SKM-1 (cell line): ENCODE measurements around the gene MT3.
"Not testable (repeated sequence)": the region's sequence is repeated elsewhere in the genome, so short reads cannot be mapped to it uniquely, and the experiment has no call there.

Experiments
- DNase-seq: peaks from one replicate; lab custom pipeline; 2025; ENCODE audit not compliant: unreplicated experiment; lab: John Stamatoyannopoulos, UW

The MT3 gene

GRCh38 chr16:56609463-56609921 lies 20.2 kb downstream of the MT3 start:
- peak; percentile 85 for DNase-seq

DNA sequence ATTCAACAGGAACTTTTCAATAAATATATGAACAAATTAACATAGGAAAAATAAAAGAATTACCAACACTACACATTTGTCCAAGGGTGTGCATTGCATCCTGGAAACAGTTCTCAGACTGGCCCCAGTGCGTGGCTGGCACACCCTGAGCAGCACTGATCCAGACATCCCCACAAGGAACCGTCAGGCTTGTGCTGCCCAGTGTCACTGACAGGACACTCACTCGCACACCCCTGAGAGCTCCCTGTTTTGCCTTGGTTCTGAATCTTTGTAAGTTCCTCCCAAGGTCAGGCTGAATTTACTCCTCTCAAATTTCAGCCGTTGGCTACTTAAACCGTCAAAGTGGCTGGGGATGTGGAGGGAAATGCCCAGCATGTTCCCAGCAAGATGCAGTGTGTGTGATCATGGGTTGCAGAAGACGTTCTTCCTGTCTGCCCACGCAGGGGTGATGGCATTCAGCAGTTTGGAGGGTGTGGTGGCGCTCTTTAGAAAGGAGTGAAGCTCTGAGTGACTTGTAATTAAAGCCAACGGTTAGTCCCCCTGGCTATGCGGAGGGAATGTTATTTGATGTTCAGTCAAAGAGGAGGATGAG lies 20.8 kb downstream of the MT3 start:
- DNase-seq, result no peak

GRCh38 chr16:56610609-56611111 lies 21.3 kb downstream of the MT3 start:
- DNase-seq, result no peak

DNA sequence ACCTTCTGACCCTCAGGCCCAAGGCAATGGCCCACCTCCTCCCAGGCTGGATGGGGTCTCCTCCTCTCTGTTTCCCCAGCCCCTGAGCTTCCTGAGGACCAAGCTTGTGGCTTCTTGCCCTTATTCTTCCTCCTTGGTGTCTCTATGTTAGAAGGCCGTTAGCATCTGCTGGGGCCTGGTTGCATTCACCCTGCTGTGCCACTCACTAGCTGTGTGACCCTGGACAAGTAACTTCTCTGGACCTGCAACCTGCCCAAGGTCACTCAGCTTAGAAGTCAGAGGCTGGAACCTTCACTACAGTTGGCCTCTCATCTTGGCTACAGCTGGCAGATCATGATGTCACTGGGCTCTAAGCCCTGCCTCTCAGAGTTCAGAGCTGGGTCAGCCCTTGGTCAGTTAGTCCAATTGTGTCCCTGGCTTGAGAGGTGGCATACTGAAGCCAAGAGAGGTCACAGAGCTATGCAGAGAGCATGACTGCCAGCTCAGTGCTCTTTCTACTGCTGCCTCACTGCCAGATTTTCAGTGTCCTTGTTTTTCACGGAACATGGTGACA lies 22.0 kb downstream of the MT3 start:
- no peak for DNase-seq

DNA sequence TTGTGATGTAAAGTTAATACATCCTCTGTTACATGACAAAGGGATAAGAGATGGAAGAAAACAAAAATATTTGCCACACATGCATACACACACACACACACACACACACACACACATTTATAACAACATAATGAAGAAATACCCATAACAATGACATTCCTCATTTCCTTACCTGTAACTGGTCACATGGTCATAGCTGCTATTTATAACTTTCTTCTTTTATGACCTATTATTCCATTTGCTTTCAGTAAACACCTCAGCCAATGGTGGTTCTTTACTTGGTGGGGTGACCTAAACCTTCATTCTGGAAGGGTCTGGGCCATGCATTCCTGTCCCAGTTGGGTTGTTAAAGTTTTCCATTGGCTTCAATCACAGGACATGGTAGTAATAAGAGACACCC lies 24.4 kb downstream of the MT3 start:
- DNase-seq, result no peak

DNA sequence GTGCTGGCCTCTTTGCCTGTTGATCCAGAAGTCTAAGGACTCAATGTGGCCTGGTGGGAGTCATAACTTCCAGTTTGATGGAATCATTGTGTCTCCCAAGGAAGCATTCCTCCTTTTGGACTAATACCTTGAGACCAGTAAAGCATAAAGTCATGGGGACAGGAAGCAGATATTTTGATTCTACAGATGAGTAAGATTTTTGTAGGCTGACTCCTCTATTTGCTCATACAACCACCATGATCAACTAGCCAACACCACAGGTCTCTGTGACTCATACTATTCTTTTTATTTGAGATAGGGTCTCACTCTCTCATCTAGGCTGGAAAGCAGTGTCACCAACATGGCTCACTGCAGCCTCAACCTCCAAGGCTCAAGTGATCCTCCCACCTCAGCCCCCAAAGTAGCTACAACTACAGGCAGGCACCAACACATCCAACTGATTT lies 25.2 kb downstream of the MT3 start:
- no peak for DNase-seq

DNA sequence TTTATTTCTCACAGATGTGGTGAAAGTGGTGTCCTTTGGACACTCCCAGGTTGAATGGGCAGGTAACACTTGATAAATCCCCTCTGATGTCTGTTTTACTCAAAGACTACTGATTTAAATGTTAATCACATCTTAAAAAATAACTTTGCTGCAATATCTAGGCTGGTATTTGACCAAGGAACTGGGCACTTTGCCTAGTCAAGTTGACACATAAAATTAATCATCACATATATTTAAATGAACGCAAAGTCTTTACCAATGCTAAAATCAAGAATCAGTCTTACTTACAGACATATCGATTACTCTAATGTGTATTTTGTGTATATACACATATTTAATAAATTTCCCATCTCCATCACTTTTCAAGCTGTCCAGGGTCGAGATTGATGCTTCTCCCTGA lies 26.0 kb downstream of the MT3 start:
- no peak for DNase-seq

DNA sequence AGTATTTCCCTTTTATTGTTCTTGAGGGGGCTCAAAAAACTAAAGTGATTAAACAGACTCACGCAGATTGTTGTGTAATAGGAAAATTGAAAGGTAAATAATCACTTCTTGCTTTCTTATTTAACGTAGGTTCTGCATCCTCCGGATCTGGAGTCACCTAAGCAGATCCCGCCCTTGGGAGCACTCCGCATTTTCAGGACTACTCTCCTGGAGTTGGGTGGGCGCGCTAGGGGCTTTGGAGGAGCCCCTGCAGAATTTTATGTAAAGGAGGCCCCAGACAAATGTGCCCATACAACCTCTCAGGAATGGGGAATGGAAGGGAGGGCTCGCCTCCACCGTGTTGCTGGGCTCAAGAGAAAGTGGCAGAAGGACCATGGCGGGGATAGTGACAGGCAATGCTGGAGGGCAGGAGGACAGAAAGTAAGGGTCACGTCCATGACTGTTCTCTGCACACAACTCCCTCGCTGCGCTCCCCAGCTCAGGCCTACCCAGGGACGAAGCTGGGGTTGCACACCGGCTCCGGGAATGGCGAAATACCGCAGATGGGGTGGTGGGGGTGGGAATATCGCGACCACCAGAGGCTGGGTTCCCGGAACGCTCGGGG lies 27.4 kb downstream of the MT3 start:
- no peak for DNase-seq

DNA sequence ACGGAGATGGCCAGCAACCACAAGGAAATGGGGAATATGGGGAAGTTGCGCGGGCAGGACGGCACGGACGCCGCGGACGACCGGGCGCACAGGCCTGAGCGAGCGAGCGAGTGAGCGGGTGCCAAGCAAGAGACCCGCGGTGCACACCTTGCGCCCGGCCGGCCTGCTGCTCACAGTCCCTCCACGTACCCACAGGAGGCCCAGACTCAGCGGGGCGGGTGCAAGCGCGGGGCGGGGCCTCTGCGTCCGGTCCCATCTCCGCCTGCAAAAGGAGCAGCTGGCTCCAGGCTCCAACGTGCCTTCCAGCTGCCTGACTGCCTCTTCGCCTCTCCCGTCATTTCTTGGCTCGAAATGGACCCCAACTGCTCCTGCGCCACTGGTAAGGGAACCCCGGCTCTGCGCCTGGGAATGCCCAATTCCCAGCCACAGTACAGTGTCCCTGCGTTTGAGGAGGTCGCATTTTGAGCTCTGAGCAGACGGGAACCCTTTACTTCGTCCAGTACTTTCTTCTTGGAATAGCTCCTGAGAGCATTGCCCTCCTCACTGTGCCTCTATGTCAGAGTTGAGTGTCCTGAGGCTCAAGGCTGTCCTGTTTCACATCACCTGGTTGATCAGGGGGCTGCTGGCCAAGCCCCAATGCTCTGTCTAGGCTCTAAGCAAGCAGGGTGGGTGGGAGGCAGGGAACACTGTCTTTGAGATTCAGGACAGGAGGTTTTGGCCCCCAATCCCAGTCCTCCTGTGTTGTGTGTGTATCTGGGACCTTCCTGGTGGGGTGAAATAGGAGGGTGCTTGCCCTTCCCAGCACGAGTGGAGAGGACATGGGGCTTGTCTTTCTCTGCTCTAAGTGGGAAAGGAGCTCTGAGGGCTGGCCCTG lies 28.1 kb downstream of the MT3 start:
- no peak for DNase-seq

DNA sequence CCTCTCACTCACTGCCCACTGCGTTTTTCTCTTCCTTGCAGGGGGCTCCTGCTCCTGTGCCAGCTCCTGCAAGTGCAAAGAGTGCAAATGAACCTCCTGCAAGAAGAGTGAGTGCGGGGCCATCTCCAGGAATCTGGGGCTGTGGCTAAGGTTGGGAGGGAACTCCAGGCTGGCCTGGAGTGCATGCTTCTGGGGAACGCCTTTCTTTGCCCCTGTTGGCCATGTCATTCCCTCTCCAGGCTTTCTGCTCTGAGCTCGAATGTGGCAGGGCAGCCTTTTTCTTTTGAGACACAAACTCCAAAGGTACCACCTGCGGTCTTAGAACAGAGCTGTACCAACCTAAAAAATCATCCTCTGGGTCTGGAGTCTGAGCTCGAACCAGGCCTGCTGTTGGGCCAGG lies 28.8 kb downstream of the MT3 start:
- no peak for DNase-seq

DNA sequence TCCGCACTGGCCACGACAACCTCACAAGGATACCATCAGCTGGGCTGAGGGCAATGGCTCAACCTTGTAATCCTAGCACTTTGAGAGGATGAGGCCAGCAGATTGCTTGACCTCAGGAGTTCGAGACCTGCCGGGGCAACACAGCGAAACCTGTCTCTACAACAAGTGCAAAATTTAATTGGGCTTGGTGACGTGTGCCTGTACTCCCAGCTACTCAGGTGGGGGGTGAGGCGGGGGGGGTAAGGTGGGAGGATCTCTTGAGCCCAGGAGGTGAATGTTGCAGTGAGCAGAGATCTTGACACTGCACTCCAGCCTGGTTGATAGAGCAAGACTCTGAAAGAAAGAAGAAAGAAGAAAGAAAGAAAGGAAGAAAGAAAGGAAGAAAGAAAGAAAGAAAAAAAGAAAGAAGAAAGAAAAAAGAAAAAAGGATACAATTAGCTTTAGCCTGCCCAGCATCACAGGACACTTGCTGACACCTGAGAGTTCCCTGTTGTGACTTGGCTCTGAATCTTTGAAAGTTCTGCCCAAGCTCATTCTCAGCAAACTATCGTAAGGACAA lies 31.1 kb downstream of the MT3 start:
- no peak for DNase-seq

GRCh38 chr16:56621665-56622445 lies 32.5 kb downstream of the MT3 start:
- not testable (repeated sequence) for DNase-seq

DNA sequence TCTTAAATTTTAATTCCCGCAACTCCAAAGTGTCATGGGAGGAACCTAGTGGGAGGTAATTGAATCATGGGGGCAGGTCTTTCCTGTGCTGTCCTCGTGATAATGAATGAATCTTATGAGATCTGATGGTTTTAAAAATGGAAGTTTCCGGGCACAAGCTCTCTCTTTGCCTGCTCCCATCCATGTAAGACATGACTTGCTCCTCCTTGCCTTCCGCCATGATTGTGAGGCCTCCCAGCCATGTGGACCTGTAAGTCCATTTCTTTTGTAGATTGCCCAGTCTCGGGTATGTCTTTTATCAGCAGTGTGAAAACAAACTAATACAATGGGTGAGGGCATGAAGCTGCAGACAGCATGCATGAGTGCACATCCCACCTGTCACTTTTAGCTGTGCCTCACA lies 33.9 kb downstream of the MT3 start:
- DNase-seq, result not testable (repeated sequence)

GRCh38 chr16:56623637-56624036 lies 34.3 kb downstream of the MT3 start:
- no peak for DNase-seq

DNA sequence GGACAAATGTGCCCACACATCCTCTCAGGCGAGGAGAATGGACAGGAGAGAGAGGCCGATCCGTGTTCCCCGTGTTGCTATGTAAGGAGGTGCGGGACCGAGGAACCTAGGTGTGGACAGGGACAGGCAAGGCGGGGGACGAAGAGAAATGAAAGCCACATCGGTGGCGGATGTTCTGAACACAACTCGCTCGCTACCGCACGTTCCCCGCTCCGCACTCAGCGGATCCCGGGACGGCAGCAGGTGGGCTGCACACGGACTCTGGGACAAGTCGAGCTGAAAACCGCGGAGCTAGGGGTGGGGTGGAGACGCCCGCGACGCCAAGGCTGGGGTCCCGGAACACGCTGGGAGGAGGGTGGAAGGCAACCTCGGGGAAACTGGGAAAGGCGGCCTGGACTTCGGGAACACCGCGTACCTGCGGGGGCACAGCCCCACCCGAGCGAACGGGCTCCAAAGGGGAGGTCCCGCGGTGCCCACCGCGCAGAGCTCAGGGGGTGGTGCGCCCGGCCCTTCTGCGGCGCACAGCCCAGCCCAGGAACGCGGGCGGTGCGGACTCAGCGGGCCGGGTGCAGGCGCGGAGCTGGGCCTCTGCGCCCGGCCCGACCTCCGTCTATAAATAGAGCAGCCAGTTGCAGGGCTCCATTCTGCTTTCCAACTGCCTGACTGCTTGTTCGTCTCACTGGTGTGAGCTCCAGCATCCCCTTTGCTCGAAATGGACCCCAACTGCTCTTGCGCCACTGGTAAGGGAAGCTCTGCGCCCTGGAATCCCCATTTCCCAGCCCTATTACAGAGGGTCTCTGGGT lies 36.0 kb downstream of the MT3 start, which contains the start of gene MT1E:
Gene MT1E, plus strand, starts transcription at position 642 of the 803 bp plus-strand sequence. Its CDS starts 71 bp downstream, at position 713.
- DNase-seq, result peak; percentile 25

- DNase-seq, result no peak
Observed at GRCh38 chr16:56625943-56626654, 36.8 kb downstream of the MT3 start.

GRCh38 chr16:56626685-56627084 lies 37.4 kb downstream of the MT3 start:
- no peak for DNase-seq

DNA sequence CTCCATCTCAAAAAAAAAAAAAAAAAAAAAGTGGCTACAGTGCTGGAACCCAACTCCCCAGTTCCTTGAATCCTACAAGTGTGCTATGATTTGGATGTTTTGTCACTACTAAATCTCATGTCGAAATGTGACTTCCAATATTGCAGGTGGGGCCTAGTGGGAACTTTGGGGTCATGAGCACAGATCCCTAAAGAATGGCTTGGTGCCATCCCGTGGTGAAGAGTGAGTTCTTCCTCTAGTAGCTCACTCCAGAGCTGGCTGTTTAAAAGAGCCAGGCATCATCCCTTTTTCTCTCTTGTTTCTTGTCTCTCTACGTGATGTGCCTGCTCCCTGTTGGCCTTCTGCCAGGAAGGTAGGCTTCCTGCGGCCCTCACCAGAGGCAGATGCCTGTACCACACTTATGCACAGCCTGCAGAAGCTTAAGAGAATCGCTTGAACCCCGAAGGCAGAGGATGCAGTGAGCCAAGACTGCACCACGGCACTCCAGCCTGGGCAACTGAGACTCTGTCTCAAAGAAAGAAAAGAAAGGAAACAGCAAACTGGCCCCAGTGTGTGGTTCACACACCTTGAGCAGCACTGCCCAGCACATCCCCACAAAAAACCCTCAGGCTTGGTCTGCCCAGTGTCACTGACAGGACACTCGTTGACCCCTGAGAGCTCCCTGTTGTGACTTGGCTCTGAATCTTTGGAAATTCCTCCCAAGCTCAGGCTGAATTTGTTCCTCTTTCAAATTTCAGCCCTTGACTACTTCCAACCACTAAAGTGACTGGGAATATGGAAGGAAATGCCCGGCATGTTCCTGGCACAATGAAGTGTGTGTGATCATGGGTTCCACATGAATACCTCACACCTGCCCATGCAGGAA lies 39.4 kb downstream of the MT3 start:
- no peak for DNase-seq
